Osteocyte (in vitro differentiated cells): ENCODE results near the gene AQP12B. TPM values are rescaled to one million over a fixed set of nuclear protein-coding genes. Genes with fewer than 3 reads are reported as not detected.

Source experiments
- DNase-seq: peaks from one replicate; pipeline ENCODE4 v3.0.0; 2021; ENCODE audit warnings: mixed read lengths; ENCODE audit not compliant: unreplicated experiment; ENCODE audit errors: extremely low spot score
- H3K27ac Mint-ChIP-seq: one replicate; pipeline ENCODE4 v1.8.0; 2021; ENCODE audit warnings: mild to moderate bottlenecking, mixed read lengths; ENCODE audit not compliant: unreplicated experiment
- H3K27me3 Mint-ChIP-seq: one replicate; pipeline ENCODE4 v1.8.0; 2021; ENCODE audit warnings: mixed read lengths; ENCODE audit not compliant: unreplicated experiment
- H3K36me3 Mint-ChIP-seq: one replicate; pipeline ENCODE4 v1.8.0; 2021; ENCODE audit warnings: mixed read lengths; ENCODE audit not compliant: unreplicated experiment
- H3K4me1 Mint-ChIP-seq: one replicate; pipeline ENCODE4 v1.8.0; 2021; ENCODE audit warnings: mixed read lengths; ENCODE audit not compliant: unreplicated experiment
- H3K4me3 Mint-ChIP-seq: one replicate; pipeline ENCODE4 v1.8.0; 2021; ENCODE audit warnings: mild to moderate bottlenecking, moderate library complexity, mixed read lengths; ENCODE audit not compliant: unreplicated experiment
- H3K9me3 Mint-ChIP-seq: one replicate; pipeline ENCODE4 v1.8.0; 2021; ENCODE audit warnings: mixed read lengths; ENCODE audit not compliant: unreplicated experiment
- total RNA-seq: library from RNA; stranded (reverse); gene quantifications from 2 replicates; pipeline ENCODE4 v1.2.1, GENCODE V29; 2021
- TF ChIP-seq, protein P1 (sequence below): fragments of 200-600 bp; sonication (generic); IDR thresholded peaks from 2 replicates; pipeline ENCODE4 v1.5.0; 2021; ENCODE audit warnings: antibody characterized with exemption, mild to moderate bottlenecking, moderate library complexity

AQP12B gene
- total RNA-seq, 1 donor from 2014 or later, result not detected

DNA sequence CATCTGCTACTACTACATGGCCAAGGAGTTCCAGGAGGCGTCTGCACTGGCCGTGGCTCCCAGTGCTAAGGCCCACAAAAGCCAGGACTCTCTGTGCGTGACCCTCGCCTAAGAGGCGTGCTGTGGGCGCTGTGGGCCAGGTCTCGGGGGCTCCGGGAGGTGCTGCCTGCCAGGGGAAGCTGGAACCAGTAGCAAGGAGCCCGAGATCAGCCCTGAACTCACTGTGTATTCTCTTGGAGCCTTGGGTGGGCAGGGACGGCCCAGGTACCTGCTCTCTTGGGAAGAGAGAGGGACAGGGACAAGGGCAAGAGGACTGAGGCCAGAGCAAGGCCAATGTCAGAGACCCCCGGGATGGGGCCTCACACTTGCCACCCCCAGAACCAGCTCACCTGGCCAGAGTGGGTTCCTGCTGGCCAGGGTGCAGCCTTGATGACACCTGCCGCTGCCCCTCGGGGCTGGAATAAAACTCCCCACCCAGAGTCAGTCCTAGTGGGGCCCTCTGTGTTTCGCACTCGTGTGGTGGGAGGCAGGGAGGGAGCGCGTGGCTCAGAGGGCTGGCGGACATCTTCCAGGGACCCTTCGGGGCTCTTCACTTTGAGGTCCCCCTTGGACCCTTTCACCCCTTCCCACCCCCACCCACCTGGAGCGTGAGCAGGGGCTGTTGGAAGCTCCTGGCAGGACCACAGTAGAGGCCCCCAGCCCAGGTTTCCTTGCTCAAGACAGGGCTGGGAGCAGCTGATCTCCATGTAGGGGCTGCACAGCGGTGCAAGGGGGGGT is 51.7 kb downstream of the AQP12B start:
- Mint-ChIP-seq H3K9me3 (peaks cover 21% of the 10 kb centered on the region), H3K4me3 (no peak overlapping the region), H3K36me3 (peaks cover 3% of the 10 kb centered on the region), H3K4me1 (no peaks in the 10 kb centered on the region), H3K27me3 (no peaks in the 10 kb centered on the region), H3K27ac (no peak overlapping the region)
- DNase-seq, result no peak
- TF ChIP-seq, protein P1, sequence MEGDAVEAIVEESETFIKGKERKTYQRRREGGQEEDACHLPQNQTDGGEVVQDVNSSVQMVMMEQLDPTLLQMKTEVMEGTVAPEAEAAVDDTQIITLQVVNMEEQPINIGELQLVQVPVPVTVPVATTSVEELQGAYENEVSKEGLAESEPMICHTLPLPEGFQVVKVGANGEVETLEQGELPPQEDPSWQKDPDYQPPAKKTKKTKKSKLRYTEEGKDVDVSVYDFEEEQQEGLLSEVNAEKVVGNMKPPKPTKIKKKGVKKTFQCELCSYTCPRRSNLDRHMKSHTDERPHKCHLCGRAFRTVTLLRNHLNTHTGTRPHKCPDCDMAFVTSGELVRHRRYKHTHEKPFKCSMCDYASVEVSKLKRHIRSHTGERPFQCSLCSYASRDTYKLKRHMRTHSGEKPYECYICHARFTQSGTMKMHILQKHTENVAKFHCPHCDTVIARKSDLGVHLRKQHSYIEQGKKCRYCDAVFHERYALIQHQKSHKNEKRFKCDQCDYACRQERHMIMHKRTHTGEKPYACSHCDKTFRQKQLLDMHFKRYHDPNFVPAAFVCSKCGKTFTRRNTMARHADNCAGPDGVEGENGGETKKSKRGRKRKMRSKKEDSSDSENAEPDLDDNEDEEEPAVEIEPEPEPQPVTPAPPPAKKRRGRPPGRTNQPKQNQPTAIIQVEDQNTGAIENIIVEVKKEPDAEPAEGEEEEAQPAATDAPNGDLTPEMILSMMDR, result no peak

DNA sequence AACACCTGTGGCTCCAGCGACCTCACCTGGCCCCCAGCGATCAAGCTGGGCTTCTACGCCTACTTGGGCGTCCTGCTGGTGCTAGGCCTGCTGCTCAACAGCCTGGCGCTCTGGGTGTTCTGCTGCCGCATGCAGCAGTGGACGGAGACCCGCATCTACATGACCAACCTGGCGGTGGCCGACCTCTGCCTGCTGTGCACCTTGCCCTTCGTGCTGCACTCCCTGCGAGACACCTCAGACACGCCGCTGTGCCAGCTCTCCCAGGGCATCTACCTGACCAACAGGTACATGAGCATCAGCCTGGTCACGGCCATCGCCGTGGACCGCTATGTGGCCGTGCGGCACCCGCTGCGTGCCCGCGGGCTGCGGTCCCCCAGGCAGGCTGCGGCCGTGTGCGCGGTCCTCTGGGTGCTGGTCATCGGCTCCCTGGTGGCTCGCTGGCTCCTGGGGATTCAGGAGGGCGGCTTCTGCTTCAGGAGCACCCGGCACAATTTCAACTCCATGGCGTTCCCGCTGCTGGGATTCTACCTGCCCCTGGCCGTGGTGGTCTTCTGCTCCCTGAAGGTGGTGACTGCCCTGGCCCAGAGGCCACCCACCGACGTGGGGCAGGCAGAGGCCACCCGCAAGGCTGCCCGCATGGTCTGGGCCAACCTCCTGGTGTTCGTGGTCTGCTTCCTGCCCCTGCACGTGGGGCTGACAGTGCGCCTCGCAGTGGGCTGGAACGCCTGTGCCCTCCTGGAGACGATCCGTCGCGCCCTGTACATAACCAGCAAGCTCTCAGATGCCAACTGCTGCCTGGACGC is 52.5 kb downstream of the AQP12B start:
- Mint-ChIP-seq H3K4me3 (no peak overlapping the region), H3K9me3 (peaks cover 21% of the 10 kb centered on the region), H3K4me1 (peaks cover 2% of the 10 kb centered on the region), H3K36me3 (peaks cover 3% of the 10 kb centered on the region), H3K27me3 (no peaks in the 10 kb centered on the region), H3K27ac (no peak overlapping the region)
- DNase-seq, result no peak
- TF ChIP-seq, protein P1, result no peak

DNA sequence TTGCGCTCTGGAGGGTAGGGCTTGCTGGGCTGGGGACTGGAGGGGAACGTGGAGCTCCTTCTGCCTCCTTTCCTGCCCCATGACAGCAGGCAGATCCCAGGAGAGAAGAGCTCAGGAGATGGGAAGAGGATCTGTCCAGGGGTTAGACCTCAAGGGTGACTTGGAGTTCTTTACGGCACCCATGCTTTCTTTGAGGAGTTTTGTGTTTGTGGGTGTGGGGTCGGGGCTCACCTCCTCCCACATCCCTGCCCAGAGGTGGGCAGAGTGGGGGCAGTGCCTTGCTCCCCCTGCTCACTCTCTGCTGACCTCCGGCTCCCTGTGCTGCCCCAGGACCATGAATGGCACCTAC is 53.1 kb downstream of the AQP12B start:
- no peak overlapping the region for H3K27ac Mint-ChIP-seq
- H3K9me3 Mint-ChIP-seq, result peaks cover 16% of the 10 kb centered on the region
- H3K27me3 Mint-ChIP-seq, result no peaks in the 10 kb centered on the region
- peaks cover 3% of the 10 kb centered on the region for H3K36me3 Mint-ChIP-seq
- TF ChIP-seq, protein P1, result no peak
- H3K4me3 Mint-ChIP-seq, result no peak overlapping the region
- H3K4me1 Mint-ChIP-seq, result peaks cover 6% of the 10 kb centered on the region
- DNase-seq, result no peak

DNA sequence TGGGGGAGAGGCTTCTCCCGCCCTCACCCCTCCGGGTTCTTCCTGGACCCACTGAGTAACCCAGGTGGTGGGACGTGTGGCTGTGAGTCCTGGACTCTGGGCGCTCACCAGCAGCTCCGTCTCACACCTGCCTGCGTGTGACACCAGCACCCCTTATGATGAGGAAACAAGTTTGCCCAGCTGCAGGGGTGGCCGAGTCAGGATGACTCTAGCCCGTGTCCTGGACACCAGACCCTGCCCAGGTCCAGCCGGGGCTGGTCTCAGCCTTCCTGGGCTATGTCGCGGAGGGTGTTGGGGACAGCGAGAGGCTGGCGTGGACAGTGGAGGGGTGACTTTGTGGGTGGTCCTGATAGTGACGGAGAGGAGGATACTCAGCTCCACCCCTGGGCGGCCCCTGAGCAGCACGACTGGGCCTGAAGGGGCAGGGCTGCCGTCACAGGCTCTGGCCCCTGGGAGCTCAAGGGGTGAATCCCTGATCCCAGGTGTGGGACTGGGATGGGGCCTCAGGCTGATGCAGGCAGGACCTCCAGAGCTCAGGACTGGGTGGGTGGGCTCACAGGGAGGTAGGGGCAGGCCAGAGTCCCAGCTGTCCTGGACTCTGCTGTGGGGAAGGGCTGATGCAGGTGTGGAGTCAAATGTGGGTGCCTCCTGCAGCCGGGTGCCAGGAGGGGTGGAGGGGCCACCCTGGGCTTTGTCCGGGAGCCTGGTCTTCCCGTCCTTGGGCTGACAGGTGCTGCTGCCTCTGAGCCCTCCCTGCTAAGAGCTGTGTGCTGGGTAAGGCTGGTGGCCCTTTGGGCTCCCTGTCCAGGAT is 53.7 kb downstream of the AQP12B start:
- no peak overlapping the region for H3K27ac Mint-ChIP-seq
- H3K27me3 Mint-ChIP-seq, result no peaks in the 10 kb centered on the region
- peaks cover 3% of the 10 kb centered on the region for H3K36me3 Mint-ChIP-seq
- H3K4me1 Mint-ChIP-seq, result peaks cover 6% of the 10 kb centered on the region
- H3K4me3 Mint-ChIP-seq, result no peak overlapping the region
- peaks cover 10% of the 10 kb centered on the region for H3K9me3 Mint-ChIP-seq
- DNase-seq, result no peak
- TF ChIP-seq, protein P1, result no peak
